Ishikawa (cell line): Measurements from ENCODE around the gene CDH23.

Experiments used
- CEBPB ChIP-seq: IDR thresholded peaks from 2 replicates; pipeline ENCODE4 v1.6.1; 2012
- CREB1 ChIP-seq: IDR thresholded peaks from 2 replicates; pipeline ENCODE4 v1.6.1; 2012; ENCODE audit warnings: low read depth
- EGR1 ChIP-seq: IDR thresholded peaks from 2 replicates; pipeline ENCODE4 v1.6.1; 2012
- EP300 ChIP-seq: IDR thresholded peaks from 2 replicates; pipeline ENCODE4 v1.6.1; 2012; ENCODE audit warnings: borderline replicate concordance
- FOXM1 ChIP-seq: IDR thresholded peaks from 2 replicates; pipeline ENCODE4 v1.6.1; 2012; ENCODE audit warnings: low read depth, borderline replicate concordance
- NFIC ChIP-seq: IDR thresholded peaks from 2 replicates; pipeline ENCODE4 v1.6.1; 2012
- RAD21 ChIP-seq: IDR thresholded peaks from 2 replicates; pipeline ENCODE4 v1.6.1; 2012; ENCODE audit warnings: low read depth
- TCF12 ChIP-seq: IDR thresholded peaks from 2 replicates; pipeline ENCODE4 v1.6.1; 2012; ENCODE audit warnings: low read depth
- TEAD4 ChIP-seq: IDR thresholded peaks from 2 replicates; pipeline ENCODE4 v1.6.1; 2012
- YY1 ChIP-seq: IDR thresholded peaks from 2 replicates; pipeline ENCODE4 v1.6.1; 2012; ENCODE audit warnings: low read depth
- ZBTB7A ChIP-seq: IDR thresholded peaks from 2 replicates; pipeline ENCODE4 v1.6.1; 2012; ENCODE audit warnings: low read depth
- TF ChIP-seq, protein P1 (sequence below): IDR thresholded peaks from 2 replicates; pipeline ENCODE4 v1.6.1; 2012; ENCODE audit warnings: low read depth, mild to moderate bottlenecking
- TF ChIP-seq, protein P2 (sequence below): IDR thresholded peaks from 2 replicates; pipeline ENCODE4 v1.6.1; 2012
- TF ChIP-seq, protein P3 (sequence below): IDR thresholded peaks from 2 replicates; pipeline ENCODE4 v1.6.1; 2012

Gene CDH23

DNA sequence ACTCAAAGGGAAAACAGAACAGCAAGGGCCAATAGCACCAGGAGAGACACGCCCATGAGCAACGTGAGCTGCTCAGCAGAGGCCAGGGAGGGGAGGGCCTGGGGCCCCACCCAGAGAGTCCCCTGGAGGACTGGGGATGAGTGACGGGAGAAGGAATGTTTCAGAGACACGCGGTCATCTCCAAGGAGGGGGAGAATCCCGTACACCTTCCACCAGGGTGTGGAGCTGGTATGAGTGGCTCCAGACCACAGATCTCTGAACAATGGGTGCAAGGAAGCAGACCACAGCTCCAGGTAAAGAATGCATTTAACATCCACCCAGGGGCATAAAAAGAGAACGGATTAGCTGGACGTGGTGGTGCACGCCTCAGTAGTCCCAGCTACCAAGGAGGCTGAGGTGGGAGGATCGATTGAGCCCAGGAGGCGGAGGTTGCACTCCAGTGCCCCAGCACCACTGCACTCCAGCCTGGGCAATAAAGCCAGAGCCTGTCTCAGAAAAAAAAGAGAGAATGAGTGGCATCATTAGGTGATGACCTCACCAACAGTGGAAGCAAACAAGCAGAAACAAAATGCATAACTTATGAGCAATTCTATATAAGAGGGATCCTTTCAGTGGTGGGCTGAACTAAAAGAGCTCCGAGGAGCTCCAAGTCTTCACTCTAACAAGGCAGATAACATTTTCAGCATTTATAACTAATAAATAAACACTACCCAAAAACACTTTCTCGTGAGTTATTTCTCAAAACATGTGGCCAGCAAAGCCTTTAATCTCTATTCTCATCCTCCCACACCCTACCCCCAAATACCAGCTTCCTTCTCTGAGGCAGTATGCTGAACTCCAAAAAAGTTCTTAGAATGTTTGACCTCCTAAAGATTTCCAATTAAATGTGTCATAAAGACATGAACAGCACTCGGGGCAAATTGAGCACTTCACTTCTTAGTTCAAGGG, 441.8 kb downstream of the CDH23 start:
- TF ChIP-seq NFIC, result 0 out of 2 replicates have a peak, but pooled peaks have one; percentile 14
- TF ChIP-seq CEBPB, result no peak
- TF ChIP-seq TEAD4, result peak; percentile 17; the same call in 1 of the 2 replicates
- TF ChIP-seq, protein P1, sequence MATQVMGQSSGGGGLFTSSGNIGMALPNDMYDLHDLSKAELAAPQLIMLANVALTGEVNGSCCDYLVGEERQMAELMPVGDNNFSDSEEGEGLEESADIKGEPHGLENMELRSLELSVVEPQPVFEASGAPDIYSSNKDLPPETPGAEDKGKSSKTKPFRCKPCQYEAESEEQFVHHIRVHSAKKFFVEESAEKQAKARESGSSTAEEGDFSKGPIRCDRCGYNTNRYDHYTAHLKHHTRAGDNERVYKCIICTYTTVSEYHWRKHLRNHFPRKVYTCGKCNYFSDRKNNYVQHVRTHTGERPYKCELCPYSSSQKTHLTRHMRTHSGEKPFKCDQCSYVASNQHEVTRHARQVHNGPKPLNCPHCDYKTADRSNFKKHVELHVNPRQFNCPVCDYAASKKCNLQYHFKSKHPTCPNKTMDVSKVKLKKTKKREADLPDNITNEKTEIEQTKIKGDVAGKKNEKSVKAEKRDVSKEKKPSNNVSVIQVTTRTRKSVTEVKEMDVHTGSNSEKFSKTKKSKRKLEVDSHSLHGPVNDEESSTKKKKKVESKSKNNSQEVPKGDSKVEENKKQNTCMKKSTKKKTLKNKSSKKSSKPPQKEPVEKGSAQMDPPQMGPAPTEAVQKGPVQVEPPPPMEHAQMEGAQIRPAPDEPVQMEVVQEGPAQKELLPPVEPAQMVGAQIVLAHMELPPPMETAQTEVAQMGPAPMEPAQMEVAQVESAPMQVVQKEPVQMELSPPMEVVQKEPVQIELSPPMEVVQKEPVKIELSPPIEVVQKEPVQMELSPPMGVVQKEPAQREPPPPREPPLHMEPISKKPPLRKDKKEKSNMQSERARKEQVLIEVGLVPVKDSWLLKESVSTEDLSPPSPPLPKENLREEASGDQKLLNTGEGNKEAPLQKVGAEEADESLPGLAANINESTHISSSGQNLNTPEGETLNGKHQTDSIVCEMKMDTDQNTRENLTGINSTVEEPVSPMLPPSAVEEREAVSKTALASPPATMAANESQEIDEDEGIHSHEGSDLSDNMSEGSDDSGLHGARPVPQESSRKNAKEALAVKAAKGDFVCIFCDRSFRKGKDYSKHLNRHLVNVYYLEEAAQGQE, result peak; percentile 22; the same call in 1 of the 2 replicates

DNA sequence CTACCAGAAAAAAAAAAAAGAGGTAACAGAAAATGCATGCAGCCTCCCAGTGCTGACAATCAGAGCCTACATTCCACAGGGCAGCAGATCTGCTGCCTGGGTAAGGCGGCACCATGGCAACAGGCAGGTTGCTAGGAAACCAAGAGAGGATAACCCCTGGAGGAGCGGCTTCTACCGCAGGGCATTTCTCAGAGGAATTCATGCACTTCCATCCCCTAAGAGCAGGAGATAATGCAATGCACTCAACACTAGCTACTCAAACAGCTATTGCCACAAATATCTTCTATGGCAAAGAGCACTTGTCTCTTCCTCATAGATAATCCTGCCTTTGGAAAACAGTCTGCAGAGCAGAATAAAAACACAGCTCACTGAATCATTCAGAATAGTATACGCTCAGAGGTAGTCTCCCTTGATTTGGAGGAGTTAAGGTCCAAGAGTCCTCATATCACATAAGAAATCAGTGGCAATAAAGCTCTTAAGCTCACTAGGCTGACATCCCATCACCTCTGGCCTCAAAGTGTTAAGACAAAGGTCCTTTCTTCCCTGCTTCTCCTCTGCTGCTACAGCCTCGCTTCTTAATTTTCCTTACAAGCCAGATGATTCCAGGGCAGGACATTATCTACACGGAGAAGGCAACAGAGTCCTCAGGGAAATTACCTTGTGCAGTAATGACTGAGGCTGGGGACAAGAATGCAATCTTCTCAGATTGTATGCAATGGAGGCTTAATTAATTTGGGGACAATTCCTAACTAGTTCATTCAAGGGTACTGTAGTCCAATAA, 443.6 kb downstream of the CDH23 start:
- TF ChIP-seq TEAD4 (peak; percentile 59), FOXM1 (peak; percentile 47; the same call in 1 of the 2 replicates), ZBTB7A (no peak)
- TF ChIP-seq, protein P2, sequence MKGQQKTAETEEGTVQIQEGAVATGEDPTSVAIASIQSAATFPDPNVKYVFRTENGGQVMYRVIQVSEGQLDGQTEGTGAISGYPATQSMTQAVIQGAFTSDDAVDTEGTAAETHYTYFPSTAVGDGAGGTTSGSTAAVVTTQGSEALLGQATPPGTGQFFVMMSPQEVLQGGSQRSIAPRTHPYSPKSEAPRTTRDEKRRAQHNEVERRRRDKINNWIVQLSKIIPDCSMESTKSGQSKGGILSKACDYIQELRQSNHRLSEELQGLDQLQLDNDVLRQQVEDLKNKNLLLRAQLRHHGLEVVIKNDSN, result no peak

DNA sequence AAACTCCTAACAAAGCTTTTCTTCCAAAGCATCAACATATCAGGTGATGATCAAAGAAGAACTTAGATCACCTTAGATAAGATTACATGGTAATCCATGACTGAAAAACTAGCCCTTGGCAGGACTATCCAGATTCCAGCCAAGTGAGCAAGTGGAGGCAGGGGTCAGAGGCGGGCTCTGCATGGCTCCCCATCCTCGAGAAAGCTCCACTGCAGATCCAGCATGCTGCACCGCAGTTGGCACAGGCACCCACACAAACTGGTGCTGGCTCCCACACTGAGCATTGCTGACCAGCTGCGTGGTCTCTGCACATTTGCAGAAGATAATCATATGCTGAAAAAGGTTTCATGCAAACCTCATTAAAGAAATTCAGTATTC, 444.2 kb downstream of the CDH23 start:
- TF ChIP-seq TCF12 (no peak), FOXM1 (no peak), YY1 (no peak), EGR1 (no peak), CREB1 (no peak)

DNA sequence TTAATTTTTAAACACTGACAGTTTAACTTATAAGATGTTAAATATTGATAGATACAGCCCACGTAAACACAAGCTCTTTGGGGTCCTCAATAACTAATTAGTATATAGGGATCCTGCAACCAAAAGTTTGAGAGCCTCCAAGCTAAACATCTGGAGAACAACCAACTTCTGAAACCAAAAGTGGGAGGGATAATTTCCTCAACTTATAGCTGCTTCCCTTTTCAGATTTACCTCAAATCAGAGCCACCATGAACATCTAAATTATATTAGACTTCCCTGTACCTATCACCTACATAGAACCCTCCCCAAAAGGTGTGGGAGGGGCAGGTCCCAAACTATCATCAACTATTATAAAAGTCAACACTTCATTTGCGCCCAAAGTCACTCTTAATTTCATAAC, 445.7 kb downstream of the CDH23 start:
- TF ChIP-seq CEBPB (no peak), FOXM1 (no peak), TEAD4 (no peak), RAD21 (no peak), TCF12 (no peak), EP300 (no peak), NFIC (no peak)
- TF ChIP-seq, protein P1, result no peak
- TF ChIP-seq, protein P3, sequence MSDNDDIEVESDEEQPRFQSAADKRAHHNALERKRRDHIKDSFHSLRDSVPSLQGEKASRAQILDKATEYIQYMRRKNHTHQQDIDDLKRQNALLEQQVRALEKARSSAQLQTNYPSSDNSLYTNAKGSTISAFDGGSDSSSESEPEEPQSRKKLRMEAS, result no peak

DNA sequence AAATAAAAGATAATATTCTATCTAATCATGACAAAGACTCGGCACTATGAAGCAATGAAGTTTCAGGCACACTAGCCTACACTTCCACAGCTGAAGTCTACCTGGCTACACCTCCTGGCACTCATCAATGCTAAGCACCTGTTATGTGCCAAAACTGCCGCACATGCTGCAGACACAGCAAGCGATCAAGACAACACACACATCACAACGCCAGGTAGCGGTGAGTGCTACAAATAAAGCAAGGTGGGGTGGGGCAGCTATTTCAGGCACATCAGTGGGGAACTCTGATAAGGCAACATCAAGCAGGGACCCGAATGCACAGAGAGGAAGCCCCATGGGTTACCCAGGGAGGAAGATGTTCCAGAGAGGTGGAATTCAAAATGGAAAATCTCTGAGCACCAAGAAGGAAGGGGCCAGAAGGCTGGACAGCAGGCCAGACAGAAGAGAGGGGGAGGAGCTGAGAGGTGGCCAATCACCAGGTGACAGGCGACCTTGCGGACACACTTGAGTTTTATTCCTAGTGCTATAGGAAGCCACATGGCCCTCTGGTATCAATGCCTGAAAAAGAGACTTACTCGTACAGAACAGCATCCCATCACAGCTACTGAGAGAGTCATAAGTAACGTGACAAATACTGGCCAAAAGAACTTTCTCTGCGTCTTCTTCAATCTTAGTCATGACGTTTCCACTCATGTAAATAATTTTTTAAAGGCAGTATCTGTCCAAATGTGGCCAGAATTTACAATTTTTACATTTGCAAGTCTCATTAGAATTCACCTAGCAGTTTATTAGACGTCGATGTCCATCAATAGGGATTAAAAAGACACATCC, 446.4 kb downstream of the CDH23 start:
- TF ChIP-seq CREB1 (no peak), EP300 (no peak), ZBTB7A (no peak), TEAD4 (no peak), RAD21 (no peak), FOXM1 (no peak), NFIC (no peak), CEBPB (no peak)
- TF ChIP-seq, protein P3, result no peak
- TF ChIP-seq, protein P1, result no peak
- TF ChIP-seq, protein P2, result no peak
